Measurements from ENCODE around the gene SPHK1.

Gene SPHK1

DNA sequence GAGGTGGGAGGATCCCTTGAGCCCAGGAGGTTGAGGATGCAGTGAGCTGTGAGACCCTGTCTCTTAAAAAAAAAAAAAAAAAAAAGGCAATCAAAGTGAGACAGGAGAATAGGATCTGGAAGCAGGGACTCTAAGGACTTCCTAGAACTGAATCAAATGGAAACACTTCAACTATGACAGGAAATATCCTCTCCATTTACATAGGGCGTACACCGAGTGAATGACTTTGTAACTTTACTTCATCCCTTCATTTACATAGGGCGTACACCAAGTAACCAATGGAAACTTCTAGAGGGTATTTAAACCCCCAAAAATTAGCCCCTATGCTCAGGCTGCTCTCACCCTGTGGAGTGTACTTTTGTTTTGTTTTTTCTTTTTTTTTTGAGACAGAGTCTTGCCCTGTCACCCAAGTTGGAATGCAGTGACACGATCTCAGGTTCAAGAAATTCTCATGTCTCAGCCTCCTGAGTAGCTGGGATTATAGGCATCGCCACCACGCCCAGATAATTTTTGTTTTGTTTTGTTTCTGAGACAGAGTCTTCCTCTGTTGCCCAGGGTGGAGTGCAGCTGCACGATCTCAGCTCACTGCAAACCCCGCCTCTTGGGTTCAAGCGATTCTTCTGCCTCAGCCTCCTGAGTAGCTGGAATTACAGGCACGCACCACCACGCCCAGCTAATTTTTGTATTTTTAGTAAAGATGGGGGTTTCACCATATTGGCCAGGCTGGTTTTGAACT lies 21.1 kb upstream of the SPHK1 start:
- DNase-seq (ENCODE audit: low spot score), result no peak

DNA sequence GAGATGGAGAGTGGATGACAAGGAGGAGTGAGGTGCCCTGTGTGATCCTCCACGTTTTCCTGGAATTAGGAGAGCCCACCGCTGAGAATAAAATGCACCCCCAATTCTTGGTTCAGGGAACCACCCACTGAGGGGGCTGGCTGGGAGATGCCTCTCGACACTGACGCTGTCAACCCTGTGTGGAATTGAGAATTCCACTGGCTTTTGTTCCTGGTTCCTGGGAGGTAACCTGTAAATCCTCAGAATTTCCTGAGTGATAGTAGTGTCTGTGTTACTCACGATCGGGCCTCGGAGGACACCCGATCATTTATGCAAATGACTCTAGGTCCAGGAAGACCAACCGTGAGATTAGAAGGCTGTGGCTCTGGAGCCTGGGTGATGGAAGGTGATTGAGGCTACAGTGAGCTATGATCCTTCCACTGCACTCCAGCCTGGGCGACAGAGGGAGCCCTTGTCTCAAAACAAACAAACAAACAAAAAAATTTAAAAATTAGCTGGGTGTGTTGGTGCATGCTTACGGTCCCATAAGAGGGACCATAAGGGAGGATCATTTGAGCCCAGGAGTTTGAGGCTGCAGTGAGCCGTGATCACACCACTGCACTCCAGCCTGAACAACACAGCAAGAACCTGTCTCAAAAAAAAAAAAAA lies 19.0 kb upstream of the SPHK1 start:
- no peak for DNase-seq (ENCODE audit: low spot score)

DNA sequence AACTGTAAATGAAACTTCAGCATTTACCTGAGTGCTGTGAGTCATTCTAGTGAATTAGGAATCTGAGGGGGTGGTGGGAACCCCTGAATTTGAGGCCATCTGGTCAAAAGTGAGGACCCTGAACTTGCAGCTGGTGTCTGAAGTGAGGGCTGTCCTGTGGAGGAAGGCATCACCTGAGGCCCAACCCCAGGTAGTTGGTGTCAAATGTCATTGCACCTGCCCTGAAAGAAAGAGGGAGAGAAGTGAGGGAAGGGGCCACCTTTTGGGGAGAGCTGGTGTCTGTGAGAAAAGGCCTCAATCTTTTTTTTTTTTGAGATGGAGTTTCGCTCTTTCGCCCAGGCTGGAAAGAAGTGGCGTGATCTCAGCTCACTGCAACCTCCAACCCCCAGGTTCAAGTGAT lies 18.2 kb upstream of the SPHK1 start:
- DNase-seq (ENCODE audit: low spot score), result no peak

DNA sequence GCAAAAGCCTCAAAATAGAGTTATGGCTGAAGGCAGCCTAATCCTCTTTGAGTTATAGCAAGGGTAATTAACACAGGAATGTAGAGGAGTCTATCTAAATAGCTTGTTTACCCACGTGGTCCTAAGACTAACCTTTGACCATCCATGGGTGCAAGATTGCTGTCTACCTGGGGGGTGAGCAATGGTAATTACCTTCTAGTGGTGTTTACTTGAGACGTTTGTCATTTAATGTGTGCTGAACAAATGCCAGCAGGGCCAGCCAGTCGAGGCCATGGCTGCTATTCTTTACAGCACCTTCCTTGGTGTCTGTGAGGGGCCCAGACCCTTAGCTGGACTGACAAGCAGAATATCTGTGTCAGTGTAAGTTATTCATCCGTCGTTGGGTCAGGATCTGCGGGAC lies 16.8 kb upstream of the SPHK1 start:
- no peak for DNase-seq (ENCODE audit: low spot score)

DNA sequence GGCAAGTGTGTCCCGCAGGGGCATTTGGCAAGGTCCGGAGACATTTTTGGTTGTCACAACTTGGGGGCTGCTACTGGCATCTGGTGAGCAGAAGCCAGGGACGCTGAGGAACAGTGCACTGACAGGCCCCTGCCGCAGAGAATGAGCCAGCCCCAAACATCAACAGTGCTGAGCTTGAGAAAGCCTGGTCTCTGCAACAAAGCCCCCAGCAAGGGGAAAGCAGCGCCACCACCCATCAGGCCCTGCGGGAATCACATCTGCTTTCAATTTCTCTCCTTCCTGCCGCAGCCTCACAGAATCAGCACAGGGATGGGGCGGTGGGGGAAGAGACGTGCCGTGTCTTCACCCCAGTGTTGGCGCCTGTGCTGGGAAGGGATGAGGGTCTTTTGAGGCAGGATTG lies 15.9 kb upstream of the SPHK1 start:
- DNase-seq (ENCODE audit: low spot score), result no peak

DNA sequence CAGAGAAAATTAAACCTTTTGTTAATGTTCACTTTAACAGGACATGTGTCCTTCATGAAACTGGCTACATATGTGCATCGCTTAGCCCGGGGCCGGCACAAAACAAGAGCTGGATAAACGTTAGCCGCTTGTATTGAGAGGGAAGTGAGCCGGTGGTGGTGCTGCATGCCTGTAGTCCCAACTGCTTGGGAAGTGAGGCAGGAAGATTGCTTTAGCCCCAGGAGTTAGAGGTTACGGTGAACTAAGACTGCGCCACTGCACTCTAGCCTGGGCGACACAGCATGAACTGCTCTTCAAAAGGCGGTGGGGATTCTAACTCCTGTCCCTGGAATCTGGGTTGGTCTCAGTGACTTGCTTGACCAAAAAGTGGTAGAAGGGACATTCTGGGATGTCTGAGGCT lies 15.0 kb upstream of the SPHK1 start:
- DNase-seq (ENCODE audit: low spot score), result no peak

DNA sequence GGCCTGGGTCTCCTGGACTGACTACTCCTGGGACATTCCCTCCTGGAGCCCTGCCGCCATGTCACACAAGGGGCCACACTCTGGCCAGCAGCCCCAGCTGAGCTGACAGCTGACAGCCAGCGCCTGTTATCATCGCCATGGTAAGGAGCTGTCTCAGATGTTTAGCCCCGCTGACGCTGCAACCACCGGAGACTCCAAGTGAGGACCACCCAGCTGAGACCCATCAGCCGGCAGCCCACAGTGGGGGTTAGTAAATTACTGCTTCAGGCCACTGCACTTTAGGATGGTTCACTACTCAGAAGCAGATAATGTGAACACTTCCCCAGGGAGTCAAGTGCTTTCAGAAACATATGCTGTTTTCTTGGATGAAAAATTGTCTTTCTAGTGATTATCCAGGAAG lies 14.6 kb upstream of the SPHK1 start:
- no peak for DNase-seq (ENCODE audit: low spot score)

DNA sequence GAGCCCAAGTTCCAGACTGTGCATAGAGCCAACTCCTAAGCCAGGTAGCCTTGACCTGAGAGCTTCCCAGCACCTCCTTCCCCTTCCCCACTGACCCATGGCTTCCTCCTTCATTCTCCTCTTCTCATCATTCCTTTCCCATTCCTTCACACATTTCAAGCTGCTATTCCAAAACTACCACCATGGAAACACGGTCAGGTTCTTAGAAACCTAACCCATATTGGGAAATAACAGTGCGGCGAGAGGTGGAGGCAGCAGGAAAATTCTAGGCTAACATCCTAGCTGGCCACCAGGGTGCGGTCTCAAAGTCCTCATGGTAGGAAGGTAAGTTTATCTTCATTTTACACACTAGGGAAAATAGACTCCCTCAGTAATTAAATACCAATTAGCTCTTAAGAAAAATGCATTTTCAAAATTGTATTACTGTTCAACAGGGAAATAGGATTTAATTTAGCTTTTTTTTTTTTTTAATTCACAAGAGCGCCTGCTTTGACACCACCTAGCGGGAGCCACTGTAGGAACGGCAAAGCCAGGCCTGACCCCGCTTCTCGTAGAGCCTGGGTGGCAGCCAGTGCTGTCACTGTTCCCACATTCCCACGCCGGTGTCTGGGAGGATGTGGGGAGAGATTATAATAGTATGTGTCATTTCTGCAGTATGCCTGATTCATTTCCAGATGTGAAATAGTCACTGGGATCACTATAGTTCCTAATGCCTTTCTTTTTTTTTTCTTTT lies 14.0 kb upstream of the SPHK1 start:
- no peak for DNase-seq (ENCODE audit: low spot score)

DNA sequence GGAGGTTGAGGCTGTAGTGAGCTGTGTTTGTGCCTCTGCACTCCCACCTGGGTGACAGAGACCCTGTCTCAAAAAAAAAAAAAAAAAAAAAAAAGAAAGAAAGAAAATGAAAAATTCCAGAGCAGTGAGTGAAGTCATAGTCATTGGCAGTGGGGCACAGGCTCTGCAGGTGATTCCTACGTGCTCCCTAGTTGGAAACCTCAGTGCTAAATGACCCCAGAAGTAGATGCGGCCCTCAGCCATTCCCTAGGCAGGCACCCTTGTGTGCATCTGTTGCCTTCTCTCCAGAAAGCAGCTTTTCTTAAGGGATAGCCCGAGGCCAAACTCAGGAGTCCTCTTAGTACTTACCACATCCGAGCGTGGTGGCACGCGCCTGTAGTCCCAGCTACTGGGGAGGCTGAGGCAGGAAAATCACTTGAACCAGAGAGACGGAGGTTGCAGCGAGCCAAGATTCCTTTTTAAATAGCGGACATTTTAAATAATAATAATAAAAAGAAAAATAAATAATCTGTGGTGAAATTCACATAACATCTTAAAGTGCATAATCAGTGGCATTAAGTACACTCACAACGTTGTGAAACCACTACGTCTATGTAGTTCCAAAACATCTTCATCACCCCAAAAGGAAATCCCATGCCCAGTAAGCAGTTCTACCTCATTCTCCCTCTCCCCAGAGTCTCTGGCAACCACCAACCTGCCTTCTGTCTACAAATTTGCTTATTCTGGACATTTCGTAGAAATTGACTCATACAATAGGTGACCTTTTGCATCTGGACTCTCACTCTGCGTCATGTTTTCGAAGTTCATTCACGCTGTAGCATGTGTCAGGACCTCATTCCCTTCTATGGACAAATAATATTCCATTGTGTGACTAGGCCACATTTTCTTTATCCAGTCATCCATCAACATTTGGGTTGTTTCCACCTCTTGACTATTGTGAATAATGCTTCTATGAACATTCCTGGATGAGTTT lies 12.5 kb upstream of the SPHK1 start:
- DNase-seq (ENCODE audit: low spot score), result no peak

DNA sequence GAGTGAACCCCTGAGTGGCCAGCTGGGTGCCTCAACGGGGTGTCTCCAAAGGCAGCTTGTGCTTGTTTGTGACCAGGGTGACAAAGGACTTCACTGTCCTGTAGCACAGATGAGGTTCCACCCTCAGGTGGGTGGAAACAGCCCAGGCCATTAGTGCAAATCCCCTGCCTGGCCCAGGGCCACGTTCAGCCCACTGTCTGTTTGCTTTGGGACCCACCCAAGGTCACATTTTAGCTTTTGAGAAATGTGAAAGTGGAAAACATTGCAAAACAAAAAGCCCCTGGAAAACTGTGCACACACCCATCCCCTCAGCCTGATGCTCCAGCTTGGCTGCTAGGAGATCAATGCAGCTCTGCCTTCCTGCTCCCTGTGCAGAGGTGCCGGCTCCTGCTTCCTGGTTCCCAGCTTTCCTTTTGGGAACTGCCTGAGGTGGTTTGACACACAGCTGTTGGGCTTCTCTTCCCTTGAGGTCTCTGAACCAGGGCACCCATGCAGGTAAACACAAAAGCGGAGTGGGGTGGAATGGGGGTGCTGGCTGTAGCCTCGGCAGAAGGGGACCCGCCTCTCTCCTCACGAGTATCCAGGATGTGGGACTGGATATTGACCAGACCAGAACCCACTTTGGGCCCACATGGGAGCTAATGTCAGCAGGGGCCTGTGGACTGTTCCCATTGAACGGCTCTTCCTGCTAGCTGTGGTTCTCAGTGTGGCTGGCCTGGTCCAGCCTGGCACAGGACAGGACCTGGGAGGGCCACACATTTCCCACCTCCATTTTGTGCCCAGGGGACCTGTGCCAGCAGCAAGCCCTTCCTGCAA lies 7.9 kb upstream of the SPHK1 start:
- no peak for DNase-seq (ENCODE audit: low spot score)

DNA sequence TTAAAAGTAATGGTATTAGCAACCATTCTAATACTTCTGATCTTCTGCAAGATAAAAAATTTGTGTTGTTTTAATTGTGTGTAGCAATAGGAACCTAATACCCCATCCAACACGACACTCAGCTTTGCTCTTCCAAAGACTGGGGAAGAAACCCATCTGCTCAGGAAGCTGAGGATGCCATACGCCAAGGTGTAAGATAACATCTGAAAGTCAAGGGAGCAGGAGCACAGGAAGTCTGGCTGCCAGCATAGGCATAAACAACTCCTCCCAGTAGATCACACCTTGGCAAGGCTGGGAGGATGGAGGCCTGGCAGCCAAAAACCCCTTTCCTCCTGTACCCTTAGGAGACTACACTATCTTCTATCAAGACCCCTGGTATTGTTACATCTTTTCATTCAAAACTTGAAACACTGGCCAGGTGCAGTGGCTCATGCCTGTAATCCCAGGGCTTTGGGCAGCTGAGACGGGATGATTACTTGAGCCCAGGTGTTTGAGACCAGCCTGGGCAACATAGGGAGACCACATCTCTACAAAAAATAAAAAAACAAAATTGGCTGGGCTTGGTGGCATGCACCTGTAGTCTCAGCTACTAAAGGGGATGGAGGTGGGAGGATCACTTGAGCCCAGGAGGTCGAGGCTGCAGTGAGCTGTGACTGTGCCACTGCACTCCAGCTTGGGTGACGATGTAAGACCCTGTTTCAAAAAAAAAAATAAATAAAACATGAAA lies 5.7 kb upstream of the SPHK1 start:
- no peak for DNase-seq (ENCODE audit: low spot score)

DNA sequence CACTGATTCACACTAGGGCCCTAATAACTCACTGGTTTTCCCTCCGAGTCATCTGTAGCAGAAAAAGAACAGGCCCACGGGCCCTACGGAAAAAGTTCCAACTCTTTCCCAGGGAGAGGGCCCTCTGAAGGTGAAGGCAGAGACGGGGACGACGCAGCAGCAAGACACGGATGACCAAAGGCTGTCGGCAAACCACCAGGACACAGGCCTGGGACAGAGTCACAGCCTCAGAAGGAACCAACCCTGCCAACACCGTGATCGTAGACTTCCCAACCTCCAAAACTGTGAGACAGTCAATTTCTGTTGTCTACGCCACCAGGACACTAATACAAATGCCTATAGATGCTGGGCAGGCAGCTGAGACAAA lies 5.2 kb upstream of the SPHK1 start:
- DNase-seq (ENCODE audit: low spot score), result no peak

DNA sequence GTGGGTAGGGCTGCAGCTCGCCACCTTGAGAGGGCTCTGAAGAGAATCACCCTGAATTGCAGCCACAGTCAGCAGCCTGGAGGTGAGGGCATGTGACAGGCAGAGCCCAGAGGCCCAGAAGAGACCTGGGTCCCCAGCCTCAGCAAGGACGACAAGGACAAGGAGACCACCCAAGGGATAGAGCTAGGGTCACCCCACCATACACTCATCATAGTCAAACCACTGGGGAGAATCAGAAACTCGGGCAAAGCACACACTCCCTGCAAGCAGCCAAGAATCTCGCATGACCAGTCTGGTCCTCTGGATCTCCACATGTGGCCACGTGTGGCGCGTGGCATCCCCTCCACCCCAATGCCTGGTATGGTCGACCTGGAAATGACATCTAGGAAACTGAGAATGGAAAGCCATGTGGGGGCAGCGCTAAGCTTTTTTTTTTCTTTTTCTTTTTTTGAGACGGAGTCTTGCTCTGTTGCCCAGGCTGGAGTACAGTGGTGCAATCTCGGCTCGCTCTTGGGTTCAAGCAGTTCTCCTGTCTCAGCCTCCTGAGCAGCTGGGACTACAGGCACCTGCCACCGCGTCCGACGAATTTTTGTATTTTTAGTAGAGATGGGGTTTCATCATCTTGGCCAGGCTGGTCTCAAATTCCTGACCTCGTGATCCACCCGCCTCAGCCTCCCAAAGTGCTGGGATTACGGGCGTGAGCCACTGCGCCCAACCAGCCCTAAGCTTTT lies 4.6 kb upstream of the SPHK1 start:
- DNase-seq (ENCODE audit: low spot score), result no peak

DNA sequence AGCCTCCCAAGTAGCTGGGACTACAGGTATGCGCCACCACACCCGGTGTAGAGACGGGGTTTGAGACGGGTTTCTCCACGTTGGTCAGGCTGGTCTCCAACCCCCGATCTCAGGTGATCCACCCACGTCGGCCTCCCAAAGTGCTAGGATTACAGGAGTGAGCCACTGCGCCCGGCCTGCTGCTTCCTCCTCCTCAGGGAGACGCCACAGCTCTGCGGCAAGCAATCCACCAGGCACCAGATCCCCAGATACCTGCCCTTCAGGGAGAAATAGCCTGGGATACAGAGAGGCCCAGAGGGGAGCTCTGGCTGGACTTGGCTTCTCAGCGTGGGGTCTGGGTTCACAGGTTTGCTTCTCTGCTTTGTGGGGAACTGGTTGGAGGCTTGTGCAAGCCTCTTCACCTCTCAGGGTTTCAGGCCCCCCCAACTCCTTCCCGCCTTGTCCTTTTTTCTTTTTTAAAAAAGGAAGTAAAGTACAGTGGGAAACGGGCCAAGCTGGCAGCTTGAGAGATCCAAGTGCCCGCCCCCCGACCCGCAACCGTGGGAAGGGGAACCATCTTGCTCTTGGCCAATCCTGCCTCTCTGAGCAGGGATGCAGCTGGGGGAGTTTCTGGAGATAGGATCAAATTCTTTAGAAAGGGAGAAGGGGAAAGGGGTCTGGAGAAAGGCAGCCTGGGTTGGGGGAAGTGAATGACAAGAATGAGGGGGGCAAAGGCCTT lies 2.6 kb upstream of the SPHK1 start:
- DNase-seq (ENCODE audit: low spot score), result no peak

DNA sequence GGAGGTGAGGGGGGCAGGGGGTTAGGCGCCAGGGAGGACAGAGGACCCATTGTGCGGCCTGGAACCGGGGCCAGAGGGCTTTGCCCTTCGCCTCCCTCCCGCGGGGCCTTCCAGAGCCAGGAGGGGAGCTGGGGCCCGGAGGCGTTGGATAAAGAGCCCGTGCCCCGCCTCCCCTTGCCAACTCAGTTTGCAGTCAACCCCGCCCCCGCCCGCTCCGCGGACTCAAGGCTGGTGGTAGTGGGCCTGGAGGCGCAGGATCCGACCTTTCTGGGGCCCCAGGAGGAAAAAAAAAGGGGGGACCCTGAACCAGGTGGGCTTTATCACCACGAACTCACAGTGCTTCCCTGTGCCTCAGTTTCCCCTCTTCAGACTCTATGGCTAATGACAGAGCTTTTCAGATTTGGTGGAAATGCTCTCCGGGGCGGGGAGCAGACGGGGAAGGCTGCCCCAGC lies 2.0 kb upstream of the SPHK1 start:
- no peak for DNase-seq (ENCODE audit: low spot score)

DNA sequence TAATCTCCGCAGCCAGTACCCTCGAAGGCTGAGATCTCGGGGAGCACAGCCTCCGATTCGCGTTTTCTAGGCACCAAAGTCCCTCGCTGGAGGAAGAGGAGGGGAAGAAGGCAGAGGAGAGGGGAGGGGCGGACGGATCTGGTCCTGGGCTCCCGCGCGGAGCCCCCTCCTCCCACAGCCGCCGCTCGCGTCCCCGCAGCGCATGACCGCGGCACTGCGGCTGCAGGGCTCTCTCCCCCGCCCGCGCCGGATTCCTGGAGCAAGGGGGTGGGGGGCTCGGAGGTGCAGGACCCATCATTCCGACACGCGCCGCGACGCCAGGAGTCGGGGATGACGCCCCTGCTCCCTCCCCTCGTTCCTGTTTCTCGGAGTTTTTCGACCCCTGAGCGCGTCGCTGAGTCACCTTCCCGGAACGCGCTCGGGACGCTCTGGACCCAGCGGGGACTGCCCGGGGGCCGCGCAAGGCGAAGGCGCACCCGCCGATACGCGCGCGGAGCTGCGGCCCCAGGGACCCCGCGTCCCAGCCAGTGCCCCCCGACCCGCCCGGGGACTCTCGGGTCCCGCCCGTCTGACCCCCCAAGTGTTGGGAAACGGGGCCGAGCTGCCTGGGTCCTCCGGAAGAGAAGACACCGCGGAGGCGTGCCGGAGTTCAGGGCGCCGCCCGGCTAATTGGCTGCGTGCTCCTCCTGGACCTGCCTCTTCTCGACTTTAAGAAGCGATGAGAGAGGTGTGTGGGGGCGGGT lies 1.4 kb upstream of the SPHK1 start:
- no peak for DNase-seq (ENCODE audit: low spot score)

DNA sequence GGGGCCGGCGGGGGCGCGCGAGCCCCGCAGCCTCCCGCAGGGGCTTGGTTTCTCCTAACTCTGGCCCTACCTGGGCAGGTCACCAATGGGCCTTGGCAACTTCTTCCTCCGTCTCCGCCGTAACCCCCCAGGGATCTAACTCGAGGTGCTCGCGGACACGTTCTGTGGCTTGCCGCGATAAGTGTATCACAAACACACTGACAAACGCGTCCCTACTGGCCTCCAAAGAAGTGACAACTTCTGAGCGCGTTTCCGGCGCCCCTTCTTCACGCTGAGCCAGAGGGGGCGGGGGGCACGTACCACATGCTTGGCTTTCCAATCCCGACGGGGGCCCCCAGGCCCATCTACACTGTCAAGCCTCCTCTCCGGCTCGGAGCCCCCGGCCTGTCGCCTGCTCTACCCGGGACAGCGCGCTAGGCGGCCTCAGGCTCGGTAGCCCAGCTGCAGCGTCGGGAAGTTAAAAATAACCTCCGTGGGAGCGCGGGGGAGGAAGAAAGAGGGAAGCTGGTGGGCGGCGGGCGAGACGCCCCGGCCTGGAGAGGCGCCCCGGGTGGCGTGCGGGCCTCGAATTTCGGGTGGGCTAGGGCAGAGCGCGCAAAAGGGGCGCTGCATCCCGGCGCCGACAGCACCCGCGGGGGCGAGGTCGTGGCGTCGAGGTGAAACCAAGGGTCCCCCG lies 725 bp upstream of the SPHK1 start:
- no peak for DNase-seq (ENCODE audit: low spot score)

Measured in putamen (tissue), 1 donor.